ACHN (cell line): ENCODE results near the gene DMRT1.
"Not testable (repeated sequence)": the region's sequence is repeated elsewhere in the genome, so short reads cannot be mapped to it uniquely, and the experiment has no call there.

Experiments
- DNase-seq: peaks from one replicate; pipeline ENCODE4 v3.0.0-alpha.2; 2015
- in situ Hi-C: cut with HindIII; loops from 2 replicates; pipeline ENCODE4 v1.10.0; 2017; ENCODE audit warnings: low sequenced_read_pairs, low pct_ligation_motif_present, low pct_unique_long_range_greater_than_20kb

The DMRT1 gene

GRCh38 chr9:847505-847904, 6.0 kb downstream of the DMRT1 start:
- in situ Hi-C loops, result no loop called here
- DNase-seq, result no peak

GRCh38 chr9:849431-849830, 7.9 kb downstream of the DMRT1 start:
- in situ Hi-C loops, result no loop called here

GRCh38 chr9:852539-852938, 11.0 kb downstream of the DMRT1 start:
- no peak for DNase-seq
- in situ Hi-C loops, result no loop called here

More at GRCh38 chr9:849431-849830, 7.9 kb downstream of the DMRT1 start:
- DNase-seq, result no peak

- DNase-seq, result no peak
Observed at GRCh38 chr9:859251-859650, 17.8 kb downstream of the DMRT1 start.

GRCh38 chr9:860706-861105, 19.2 kb downstream of the DMRT1 start:
- in situ Hi-C loops, result no loop called here
- no peak for DNase-seq

More at GRCh38 chr9:859251-859650, 17.8 kb downstream of the DMRT1 start:
- in situ Hi-C loops, result no loop called here

- DNase-seq, in situ Hi-C loops: not testable (repeated sequence)
Observed at GRCh38 chr9:861525-861924, 20.0 kb downstream of the DMRT1 start.

GRCh38 chr9:875119-875962, 33.8 kb downstream of the DMRT1 start:
- in situ Hi-C loops, result no loop called here

GRCh38 chr9:876425-876824, 34.9 kb downstream of the DMRT1 start:
- no peak for DNase-seq
- in situ Hi-C loops, result no loop called here

More at GRCh38 chr9:875119-875962, 33.8 kb downstream of the DMRT1 start:
- DNase-seq, result no peak

GRCh38 chr9:878239-878638, 36.7 kb downstream of the DMRT1 start:
- no peak for DNase-seq
- in situ Hi-C loops, result no loop called here

GRCh38 chr9:880725-881124, 39.2 kb downstream of the DMRT1 start:
- in situ Hi-C loops, result no loop called here

GRCh38 chr9:882416-882924, 41.0 kb downstream of the DMRT1 start:
- in situ Hi-C loops, result no loop called here
- DNase-seq, result no peak

More at GRCh38 chr9:880725-881124, 39.2 kb downstream of the DMRT1 start:
- DNase-seq, result no peak

GRCh38 chr9:883011-883410, 41.5 kb downstream of the DMRT1 start:
- in situ Hi-C loops, result no loop called here
- DNase-seq, result no peak

GRCh38 chr9:886886-887285, 45.4 kb downstream of the DMRT1 start:
- in situ Hi-C loops, result no loop called here
- no peak for DNase-seq

- DNase-seq, result no peak
- in situ Hi-C loops, result no loop called here
Observed at GRCh38 chr9:892123-892522, 50.6 kb downstream of the DMRT1 start.

- in situ Hi-C loops, result no loop called here
- no peak for DNase-seq
Observed at GRCh38 chr9:893115-893514, 51.6 kb downstream of the DMRT1 start.

- in situ Hi-C loops, result no loop called here
- peak; percentile 54 for DNase-seq
Observed at GRCh38 chr9:893843-894420, 52.4 kb downstream of the DMRT1 start.

GRCh38 chr9:899440-900184, 58.1 kb downstream of the DMRT1 start:
- no peak for DNase-seq
- in situ Hi-C loops, result no loop called here

- in situ Hi-C loops, result no loop called here
- DNase-seq, result no peak
Observed at GRCh38 chr9:903886-904285, 62.4 kb downstream of the DMRT1 start.

GRCh38 chr9:905906-906305, 64.4 kb downstream of the DMRT1 start:
- in situ Hi-C loops, result no loop called here
- no peak for DNase-seq
